ENCODE data around the gene ALDH16A1. TPM values are rescaled to one million over a fixed set of nuclear protein-coding genes. Genes with fewer than 3 reads are reported as not detected.

ALDH16A1 gene
- total and polyA plus RNA-seq, 2 of the 8 experiments (the other 6 are each of a cell fraction or from before 2014, with no cell fraction given): 30.5 to 34.3 TPM

DNA sequence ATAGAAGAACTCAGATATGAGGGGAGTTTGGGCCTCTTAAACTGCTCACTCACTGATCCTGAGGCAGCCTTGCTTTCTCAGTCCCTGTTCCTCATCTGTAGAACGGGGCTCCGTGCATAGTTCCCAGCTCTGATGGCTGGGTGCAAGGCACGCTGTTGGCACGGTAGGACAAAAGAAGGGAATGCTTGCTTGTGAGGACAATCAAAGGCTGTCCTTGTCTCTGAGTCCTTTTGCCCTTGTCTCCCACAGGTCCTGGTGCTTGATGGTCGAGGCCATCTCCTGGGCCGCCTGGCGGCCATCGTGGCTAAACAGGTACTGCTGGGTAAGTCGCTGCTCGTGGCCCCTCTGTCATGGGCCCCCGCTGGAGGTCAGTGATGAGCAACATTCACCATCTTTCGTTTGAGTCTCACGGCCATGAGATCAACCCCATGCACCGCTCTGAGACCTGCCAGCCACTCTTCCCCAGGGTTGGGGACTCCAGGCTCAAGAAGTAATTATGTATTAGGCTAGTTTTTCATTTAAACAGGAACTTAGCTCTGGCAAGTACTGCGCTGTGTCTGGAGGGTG, 36.7 kb downstream of the ALDH16A1 start (continued):
- TF ChIP-seq POLR2A (IDR thresholded peaks at IDR 0.05; ENCODE audit: control extremely low read depth in 1 of 2, low read depth in 2 of 2, low read length in 2 of 2) (peak; percentile 73 to 74), SIX5 (IDR thresholded peaks at IDR 0.05; ENCODE audit: low read depth, low read length) (no peak), SUZ12 (IDR thresholded peaks at IDR 0.05; ENCODE audit: low read length) (no peak)

All from H1 (cell line).